H1 (cell line): Measurements from ENCODE around the gene TSPAN5. TPM values are rescaled to one million over a fixed set of nuclear protein-coding genes. Genes with fewer than 3 reads are reported as not detected.

Experiments used
- CTCF ChIA-PET: fragments of 300-600 bp; sonication (Branson Sonifier 250); formaldehyde crosslinking; loops from one replicate; lab custom pipeline; 2021; ENCODE audit not compliant: partially characterized antibody; lab: Charles Lee
- POLR2A ChIA-PET: fragments of 300-600 bp; sonication (Branson Sonifier 250); formaldehyde crosslinking; loops from one replicate; lab custom pipeline; 2021; ENCODE audit warnings: inconsistent platforms; ENCODE audit not compliant: partially characterized antibody; lab: Charles Lee
- DNase-seq, 2 experiments: peaks; one replicate each; pipeline versions ENCODE4 v3.0.0 to v3.0.0-alpha.2; 2010 to 2022; ENCODE audit warnings: low spot score in 2 of 2, low read depth in 1 of 2, mixed read lengths in 1 of 2
- FAIRE-seq: peaks from 2 replicates; lab custom pipeline; 2011; peaks lifted over from hg19 to GRCh38; lab: Jason Lieb, UNC
- H2AFZ ChIP-seq: 2 replicates; pipeline ENCODE4 v1.8.1; 2012; ENCODE audit warnings: low read length, inconsistent platforms
- H2AK5ac ChIP-seq: 2 replicates; pipeline ENCODE4 v1.6.1; 2013; ENCODE audit warnings: low read depth, low read length
- H2BK120ac ChIP-seq: replicated peaks from 2 replicates; pipeline ENCODE3; 2013; ENCODE audit warnings: low read depth, low read length, inconsistent platforms
- H2BK12ac ChIP-seq: 2 replicates; pipeline ENCODE4 v1.6.1; 2013; ENCODE audit warnings: low read depth, low read length
- H2BK15ac ChIP-seq: 2 replicates; pipeline ENCODE4 v1.6.1; 2013; ENCODE audit warnings: low read length
- H2BK20ac ChIP-seq: 2 replicates; pipeline ENCODE4 v1.6.1; 2013; ENCODE audit warnings: low read length
- H2BK5ac ChIP-seq: 2 replicates; pipeline ENCODE4 v1.6.1; 2013; ENCODE audit warnings: low read depth, low read length
- H3K14ac ChIP-seq: 2 replicates; pipeline ENCODE4 v1.6.1; 2013; ENCODE audit warnings: inconsistent platforms; ENCODE audit not compliant: insufficient read length
- H3K18ac ChIP-seq: 2 replicates; pipeline ENCODE4 v1.6.1; 2013; ENCODE audit warnings: low read length; ENCODE audit errors: extremely low read depth
- H3K23ac ChIP-seq: 2 replicates; pipeline ENCODE4 v1.6.1; 2013; ENCODE audit warnings: inconsistent platforms; ENCODE audit not compliant: insufficient read length
- H3K23me2 ChIP-seq: 2 replicates; pipeline ENCODE4 v1.6.1; 2013; ENCODE audit warnings: low read depth, low read length
- H3K27ac ChIP-seq: 2 replicates; pipeline ENCODE4 v1.6.1; 2011; ENCODE audit warnings: low read depth, low read length, inconsistent platforms
- H3K27me3 ChIP-seq, 4 experiments: replicated peaks in 1 of 4; 1 replicate in 1 of 4; 2 replicates in 3 of 4; pipeline versions ENCODE4 v1.6.1 to v1.8.1; 2011 to 2013; ENCODE audit warnings: low read length in 3 of 4, mild to moderate bottlenecking in 3 of 4, inconsistent platforms in 2 of 4, mixed read lengths in 2 of 4, moderate library complexity in 1 of 4; ENCODE audit not compliant: control insufficient read depth in 3 of 4, insufficient read depth in 3 of 4; ENCODE audit errors: extremely low read depth in 1 of 4
- H3K36me3 ChIP-seq, 4 experiments: 2 replicates each; pipeline versions ENCODE4 v1.6.1 to v1.8.1; 2011 to 2013; ENCODE audit warnings: mild to moderate bottlenecking in 4 of 4, low read length in 3 of 4, moderate library complexity in 2 of 4, control low read depth in 1 of 4, inconsistent platforms in 1 of 4; ENCODE audit not compliant: insufficient read depth in 4 of 4, control insufficient read depth in 2 of 4
- H3K4ac ChIP-seq: replicated peaks from 2 replicates; pipeline ENCODE3; 2013; ENCODE audit warnings: low read length, low read depth, mixed read lengths, inconsistent platforms; ENCODE audit not compliant: insufficient read length
- H3K4me1 ChIP-seq, 4 experiments: replicated peaks in 1 of 4; 1 replicate in 1 of 4; 2 replicates in 3 of 4; pipeline versions ENCODE4 v1.6.1 to v1.8.1; 2011 to 2013; ENCODE audit warnings: low read length in 3 of 4, inconsistent platforms in 2 of 4, mixed read lengths in 1 of 4; ENCODE audit not compliant: insufficient read depth in 4 of 4, control insufficient read depth in 3 of 4
- H3K4me2 ChIP-seq, 2 experiments: 2 replicates each; pipeline versions ENCODE4 v1.6.1 to v1.8.1; 2011 to 2013; ENCODE audit warnings: low read depth in 2 of 2, low read length in 2 of 2, control low read depth in 1 of 2, inconsistent platforms in 1 of 2, mild to moderate bottlenecking in 1 of 2; ENCODE audit not compliant: insufficient read depth in 1 of 2
- H3K4me3 ChIP-seq, 4 experiments: fragments of 200-600, 300-600 bp in 1 of 4; sonication (generic), shearing (Covaris generic), sonication (Bioruptor Twin) in 1 of 4; 2 replicates each; pipeline versions ENCODE4 v1.5.1 to v1.8.1; 2011 to 2016; ENCODE audit warnings: low read length in 4 of 4, low read depth in 3 of 4, control low read depth in 2 of 4, inconsistent platforms in 2 of 4, mild to moderate bottlenecking in 2 of 4, mixed read lengths in 1 of 4, moderate library complexity in 1 of 4; ENCODE audit not compliant: insufficient read depth in 2 of 4; ENCODE audit errors: extremely low read depth in 1 of 4
- H3K56ac ChIP-seq: replicated peaks from 2 replicates; pipeline ENCODE3; 2013; ENCODE audit warnings: low read depth, mild to moderate bottlenecking, mixed read lengths, low read length, inconsistent platforms; ENCODE audit not compliant: insufficient read length
- H3K79me1 ChIP-seq: 2 replicates; pipeline ENCODE4 v1.6.1; 2013; ENCODE audit warnings: low read depth, low read length, control low read depth
- H3K79me2 ChIP-seq, 2 experiments: 2 replicates each; pipeline versions ENCODE4 v1.6.1 to v1.8.1; 2012 to 2013; ENCODE audit warnings: low read length in 2 of 2, mild to moderate bottlenecking in 2 of 2, inconsistent platforms in 1 of 2; ENCODE audit not compliant: insufficient read depth in 2 of 2, control insufficient read depth in 1 of 2
- H3K9ac ChIP-seq, 4 experiments: replicated peaks in 1 of 4; 1 replicate in 1 of 4; 2 replicates in 3 of 4; pipeline versions ENCODE4 v1.6.1 to v1.8.1; 2011 to 2013; ENCODE audit warnings: low read depth in 3 of 4, low read length in 3 of 4, control low read depth in 2 of 4, mild to moderate bottlenecking in 2 of 4, moderate library complexity in 2 of 4, inconsistent platforms in 1 of 4; ENCODE audit errors: extremely low read depth in 1 of 4
- H3K9me3 ChIP-seq, 2 experiments: 2 replicates each; pipeline versions ENCODE4 v1.6.1 to v1.8.1; 2012 to 2013; ENCODE audit warnings: mild to moderate bottlenecking in 2 of 2, moderate library complexity in 2 of 2, control low read depth in 1 of 2, inconsistent platforms in 1 of 2, low read depth in 1 of 2, low read length in 1 of 2, mixed read lengths in 1 of 2; ENCODE audit not compliant: insufficient read depth in 2 of 2
- H4K20me1 ChIP-seq, 2 experiments: replicated peaks in 1 of 2; 2 replicates each; pipeline versions ENCODE3 to v1.8.1; 2011 to 2013; ENCODE audit warnings: inconsistent platforms in 2 of 2, low read length in 2 of 2, mild to moderate bottlenecking in 1 of 2; ENCODE audit not compliant: insufficient read depth in 2 of 2, control insufficient read depth in 1 of 2
- H4K5ac ChIP-seq: 2 replicates; pipeline ENCODE4 v1.6.1; 2013; ENCODE audit warnings: low read length, low read depth, mixed read lengths, inconsistent platforms; ENCODE audit not compliant: insufficient read length
- H4K8ac ChIP-seq: 2 replicates; pipeline ENCODE4 v1.8.0; 2013; ENCODE audit warnings: mild to moderate bottlenecking, moderate library complexity, low read length, inconsistent platforms; ENCODE audit not compliant: insufficient read depth; ENCODE audit errors: extremely low read depth
- H4K91ac ChIP-seq: replicated peaks from 2 replicates; pipeline ENCODE3; 2013; ENCODE audit warnings: low read length, mixed read lengths, inconsistent platforms; ENCODE audit not compliant: insufficient read length
- ASH2L ChIP-seq: fragments of 200-600, 300-600 bp; sonication (generic); IDR thresholded peaks from one replicate; pipeline ENCODE4 v1.7.1; 2017; ENCODE audit warnings: low read length
- ATF3 ChIP-seq: IDR thresholded peaks from 2 replicates; pipeline ENCODE4 v1.6.1; 2011; ENCODE audit warnings: low read depth, mild to moderate bottlenecking, low read length; ENCODE audit not compliant: insufficient read depth
- JUND ChIP-seq: IDR thresholded peaks from 2 replicates; pipeline ENCODE4 v1.6.1; 2011; ENCODE audit warnings: mild to moderate bottlenecking, improper control_type of control experiment, low read length
- NANOG ChIP-seq: IDR thresholded peaks from 2 replicates; pipeline ENCODE4 v1.6.1; 2011; ENCODE audit warnings: low read length, low read depth, mild to moderate bottlenecking, inconsistent platforms; ENCODE audit not compliant: insufficient read depth, poor library complexity, severe bottlenecking
- POU5F1 ChIP-seq: IDR thresholded peaks from 2 replicates; pipeline ENCODE4 v1.6.1; 2011; ENCODE audit warnings: low read depth, mild to moderate bottlenecking, low read length, moderate library complexity
- WGBS, 2 experiments: shearing (Covaris generic) in 1 of 2; methylation state at CpG; one replicate each; pipeline versions ENCODE4 v1.1.6 to v1.1.7; 2013 to 2015; ENCODE audit warnings: low lambda C conversion rate in 2 of 2, mixed read lengths in 2 of 2, inconsistent platforms in 1 of 2, low coverage in 1 of 2, missing lambda C conversion rate in 1 of 2; ENCODE audit not compliant: insufficient replicate concordance in 2 of 2, insufficient coverage in 1 of 2, insufficient read length in 1 of 2; ENCODE audit errors: extremely low coverage in 1 of 2, missing lambda C conversion rate in 1 of 2; 5-methylcytosine and 5-hydroxymethylcytosine counted together
- polyA plus RNA-seq, 7 experiments: library from polyadenylated mRNA; depleted of rRNA in 3 of 7; stranded (reverse) in 5 of 7; unstranded in 2 of 7; fragments of >200 nt in 5 of 7; fragments of 200-250 nt in 2 of 7; gene quantifications; 1 replicate in 5 of 7; 2 replicates in 1 of 7; 4 replicates in 1 of 7; pipeline versions ENCODE4 v1.2.1 to v1.2.3, GENCODE V29; 2011 to 2013; ENCODE audit warnings: missing spikeins in 2 of 7, mixed read lengths in 2 of 7
- total RNA-seq: library from RNA; stranded (reverse); fragmentation: NEBNext Ultra II Directional; extraction: Animal tissue kit (Norgen Biotek cat#: 25700); gene quantifications from 2 replicates; pipeline ENCODE4 v1.2.1, GENCODE V29; 2021

The TSPAN5 gene
- total and polyA plus RNA-seq, 2 of the 8 experiments (the other 6 are each of a cell fraction or from before 2014, with no cell fraction given) = 17.6 to 21.2 TPM

GRCh38 chr4:98558471-98559169 lies 99.8 kb downstream of the TSPAN5 start:
- Histone ChIP-seq H2BK12ac (no peak overlapping the region), H2BK20ac (no peak overlapping the region), H3K23me2 (no peaks in the 10 kb centered on the region; the same call in 1 of the 2 replicates), H3K56ac (no peak overlapping the region), H3K79me1 (no peaks in the 10 kb centered on the region; the same call in 1 of the 2 replicates), H3K9ac (no peak overlapping the region), H3K14ac (no peak overlapping the region), H4K91ac (no peak overlapping the region), H2BK5ac (no peak overlapping the region), H3K18ac (no peak overlapping the region; the same call in 1 of the 2 replicates), H2AK5ac (no peak overlapping the region)
- POLR2A ChIA-PET = no interaction called here
- no peak for DNase-seq
- TF ChIP-seq JUND (no peak), NANOG (peak; percentile 19), ATF3 (no peak), POU5F1 (0 out of 2 replicates have a peak, but pooled peaks have one; percentile 44), ASH2L (peak; percentile 32)
- TF ChIP-seq, all 59 proteins: peak for 3
- CTCF ChIA-PET = no interaction called here
- no peak overlapping the region for H4K8ac ChIP-seq
- no peaks in the 10 kb centered on the region; a peak in 1 of 4 replicates for H3K9me3 ChIP-seq
- H3K4ac ChIP-seq = no peak overlapping the region
- no peak overlapping the region for H3K23ac ChIP-seq
- peak overlapping the region; percentile 47 for H4K5ac ChIP-seq
- WGBS, 2 experiments = 31% methylated on average over 6 of the region's 6 CpGs; no CpG with 5 or more reads in 1 of the 2 experiments
- H4K20me1 ChIP-seq = no peaks in the 10 kb centered on the region
- H3K4me3 ChIP-seq = peak overlapping the region in 1 of 4 experiments; percentile 33; a peak in 1 of 8 replicates
- H2BK120ac ChIP-seq = no peak overlapping the region
- 0 out of 2 replicates have a peak overlapping the region, but pooled peaks have one; percentile 13 for H3K27ac ChIP-seq
- H3K36me3 ChIP-seq = 0 out of 8 replicates have a peak, but pooled peaks cover 0 to 2% (median 0%) of the 10 kb centered on the region in 4 experiments
- FAIRE-seq = peak; percentile 19
- H3K79me2 ChIP-seq = peaks cover 0 to 11% of the 10 kb centered on the region in 2 experiments; a peak in 1 of 4 replicates
- no peak overlapping the region for H2BK15ac ChIP-seq
- no peak overlapping the region for H2AFZ ChIP-seq
- no peaks in the 10 kb centered on the region for H3K27me3 ChIP-seq
- H3K4me1 ChIP-seq = peaks cover 12 to 28% (median 16%) of the 10 kb centered on the region in 4 experiments; a peak in 6 of 7 replicates
- peak overlapping the region; percentile 36 to 58 for H3K4me2 ChIP-seq
